NB4 (cell line): ENCODE data around the gene HSFX4.
"Not testable (repeated sequence)": the region's sequence is repeated elsewhere in the genome, so short reads cannot be mapped to it uniquely, and the experiment has no call there.

Source experiments
- DNase-seq: peaks from one replicate; pipeline ENCODE4 v3.0.0; 2010; ENCODE audit warnings: low read depth
- H3K4me3 ChIP-seq: one replicate; pipeline ENCODE4 v1.5.1; 2011; ENCODE audit warnings: mild to moderate bottlenecking, low read depth, low read length, moderate library complexity
- MYC ChIP-seq: IDR thresholded peaks from 2 replicates; pipeline ENCODE4 v1.6.1; 2011; ENCODE audit warnings: low read depth, low read length
- POLR2A ChIP-seq: IDR thresholded peaks from 2 replicates; pipeline ENCODE4 v1.6.1; 2011; ENCODE audit warnings: mild to moderate bottlenecking; ENCODE audit not compliant: insufficient read length; ENCODE audit errors: extremely low read depth
- TF ChIP-seq, protein P1 (sequence below): IDR thresholded peaks from one replicate; pipeline ENCODE4 v1.5.1; 2012; ENCODE audit warnings: low read depth, low read length
- TF ChIP-seq, protein P2 (sequence below): IDR thresholded peaks from 2 replicates; pipeline ENCODE4 v1.6.1; 2011; ENCODE audit warnings: low read depth, low read length

HSFX4 gene

GRCh38 chrX:149908727-149909126, 20.6 kb upstream of the HSFX4 start:
- TF ChIP-seq, protein P1, sequence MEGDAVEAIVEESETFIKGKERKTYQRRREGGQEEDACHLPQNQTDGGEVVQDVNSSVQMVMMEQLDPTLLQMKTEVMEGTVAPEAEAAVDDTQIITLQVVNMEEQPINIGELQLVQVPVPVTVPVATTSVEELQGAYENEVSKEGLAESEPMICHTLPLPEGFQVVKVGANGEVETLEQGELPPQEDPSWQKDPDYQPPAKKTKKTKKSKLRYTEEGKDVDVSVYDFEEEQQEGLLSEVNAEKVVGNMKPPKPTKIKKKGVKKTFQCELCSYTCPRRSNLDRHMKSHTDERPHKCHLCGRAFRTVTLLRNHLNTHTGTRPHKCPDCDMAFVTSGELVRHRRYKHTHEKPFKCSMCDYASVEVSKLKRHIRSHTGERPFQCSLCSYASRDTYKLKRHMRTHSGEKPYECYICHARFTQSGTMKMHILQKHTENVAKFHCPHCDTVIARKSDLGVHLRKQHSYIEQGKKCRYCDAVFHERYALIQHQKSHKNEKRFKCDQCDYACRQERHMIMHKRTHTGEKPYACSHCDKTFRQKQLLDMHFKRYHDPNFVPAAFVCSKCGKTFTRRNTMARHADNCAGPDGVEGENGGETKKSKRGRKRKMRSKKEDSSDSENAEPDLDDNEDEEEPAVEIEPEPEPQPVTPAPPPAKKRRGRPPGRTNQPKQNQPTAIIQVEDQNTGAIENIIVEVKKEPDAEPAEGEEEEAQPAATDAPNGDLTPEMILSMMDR = no peak
- no peak for TF ChIP-seq MYC
- TF ChIP-seq POLR2A = no peak
- TF ChIP-seq, protein P2, sequence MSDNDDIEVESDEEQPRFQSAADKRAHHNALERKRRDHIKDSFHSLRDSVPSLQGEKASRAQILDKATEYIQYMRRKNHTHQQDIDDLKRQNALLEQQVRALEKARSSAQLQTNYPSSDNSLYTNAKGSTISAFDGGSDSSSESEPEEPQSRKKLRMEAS = no peak
- H3K4me3 ChIP-seq = no peak overlapping the region
- no peak for DNase-seq

GRCh38 chrX:149909324-149910177, 19.8 kb upstream of the HSFX4 start:
- no peak for DNase-seq
- no peak overlapping the region for H3K4me3 ChIP-seq
- TF ChIP-seq, protein P1 = no peak

DNA sequence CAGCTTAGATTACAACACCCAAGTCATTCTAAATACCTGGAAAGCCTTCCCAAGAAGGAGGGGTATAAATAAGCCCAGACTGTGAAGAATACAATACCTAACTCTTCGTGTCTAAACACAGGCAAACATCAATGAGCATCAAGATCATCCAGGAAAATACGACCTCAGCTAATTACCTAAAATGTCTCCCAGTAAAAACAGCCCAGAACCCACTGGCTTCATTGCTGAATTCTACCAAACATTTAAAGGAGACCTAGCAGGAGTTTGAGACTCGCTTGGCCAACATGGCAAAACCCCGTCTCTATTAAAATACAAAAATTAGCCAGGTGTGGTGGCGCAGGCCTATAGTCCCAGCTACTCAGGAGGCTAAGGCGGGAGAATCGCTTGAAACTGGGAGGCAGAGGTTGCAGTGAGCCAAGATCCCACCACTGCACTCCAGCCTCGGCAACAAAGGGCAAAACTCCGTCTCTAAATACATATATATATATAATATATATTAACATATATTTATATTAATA, 19.1 kb upstream of the HSFX4 start:
- no peak for TF ChIP-seq MYC
- TF ChIP-seq, protein P2 = no peak
- TF ChIP-seq POLR2A = no peak
- TF ChIP-seq, protein P1 = no peak
- no peak overlapping the region for H3K4me3 ChIP-seq
- peak; percentile 5 for DNase-seq

- TF ChIP-seq, protein P1 = no peak
- TF ChIP-seq, protein P2 = no peak
- DNase-seq = no peak
- no peak overlapping the region for H3K4me3 ChIP-seq
Measured at GRCh38 chrX:149916745-149917392, 12.5 kb upstream of the HSFX4 start.

DNA sequence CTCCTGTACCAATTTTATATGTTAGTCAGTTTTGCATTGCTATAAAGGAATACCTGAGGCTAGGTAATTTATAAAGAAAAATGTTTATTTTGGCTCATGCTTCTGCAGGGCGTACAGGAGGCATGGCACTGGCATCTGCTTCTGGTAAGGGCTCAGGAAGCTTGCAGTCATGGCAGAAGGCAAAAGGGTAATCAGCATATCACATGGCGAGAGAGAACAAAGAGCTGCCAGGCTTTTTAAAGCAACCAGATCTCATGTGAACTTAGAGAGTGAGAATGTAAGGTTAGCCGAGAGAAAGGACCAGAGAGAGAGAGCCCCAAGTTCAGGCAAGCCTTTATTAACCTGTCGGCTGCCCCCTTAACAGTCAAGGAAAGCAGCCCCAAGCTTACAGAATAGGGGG, 5.5 kb upstream of the HSFX4 start:
- not testable (repeated sequence) for H3K4me3 ChIP-seq, DNase-seq

- H3K4me3 ChIP-seq, DNase-seq: not testable (repeated sequence)
Measured at GRCh38 chrX:149924434-149924833, 4.9 kb upstream of the HSFX4 start.

DNA sequence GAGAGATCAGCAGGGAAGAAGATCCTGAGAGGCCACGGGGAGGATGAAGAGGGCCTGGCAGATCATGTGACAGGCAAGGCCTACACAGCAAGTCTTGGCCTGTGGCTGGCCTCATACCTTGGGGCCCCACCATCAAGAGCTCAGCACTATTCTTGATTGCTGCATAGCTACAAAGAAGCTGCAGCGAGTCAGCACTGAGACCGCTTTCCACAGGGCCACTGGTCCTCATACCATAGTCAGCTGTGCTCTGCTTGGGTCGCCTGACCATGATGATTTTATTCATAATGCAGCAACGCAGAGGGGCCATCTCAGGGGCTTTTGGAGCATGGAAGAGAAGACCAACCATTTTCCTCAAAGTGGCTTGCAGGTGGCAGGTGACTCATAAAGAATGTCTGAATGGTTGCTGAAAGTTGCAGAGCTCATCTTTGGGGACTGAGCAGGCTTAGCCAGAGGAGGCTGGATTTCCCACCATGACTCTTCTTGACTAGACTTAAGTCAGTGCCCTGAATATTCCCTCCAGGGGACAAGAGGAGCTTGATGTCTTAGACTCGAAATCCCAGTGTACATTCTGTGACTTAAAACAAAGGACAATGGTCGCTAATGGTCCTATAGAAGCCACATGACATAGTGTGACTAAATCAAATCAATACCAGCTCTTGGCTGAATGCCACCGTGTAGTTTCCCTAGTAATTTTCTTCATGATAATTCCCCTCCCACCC, 2.0 kb upstream of the HSFX4 start:
- not testable (repeated sequence) for H3K4me3 ChIP-seq, DNase-seq

DNA sequence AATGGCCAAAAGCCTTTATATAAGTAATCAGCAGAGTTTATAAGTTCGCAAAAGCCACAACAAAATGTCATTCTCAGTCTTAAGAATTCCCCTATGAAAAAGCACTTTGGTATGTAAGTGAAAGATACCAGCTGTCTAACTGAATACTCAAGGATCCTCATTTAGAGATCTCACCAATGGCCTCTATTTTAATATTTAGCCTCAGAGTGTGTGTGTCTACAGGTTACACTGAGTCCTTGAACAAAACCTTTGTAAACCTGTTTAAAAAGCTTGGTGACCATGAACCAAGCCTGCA, 1.5 kb upstream of the HSFX4 start:
- DNase-seq, H3K4me3 ChIP-seq: not testable (repeated sequence)

- H3K4me3 ChIP-seq, DNase-seq: not testable (repeated sequence)
Measured at GRCh38 chrX:149928635-149929034, 738 bp upstream of the HSFX4 start.

DNA sequence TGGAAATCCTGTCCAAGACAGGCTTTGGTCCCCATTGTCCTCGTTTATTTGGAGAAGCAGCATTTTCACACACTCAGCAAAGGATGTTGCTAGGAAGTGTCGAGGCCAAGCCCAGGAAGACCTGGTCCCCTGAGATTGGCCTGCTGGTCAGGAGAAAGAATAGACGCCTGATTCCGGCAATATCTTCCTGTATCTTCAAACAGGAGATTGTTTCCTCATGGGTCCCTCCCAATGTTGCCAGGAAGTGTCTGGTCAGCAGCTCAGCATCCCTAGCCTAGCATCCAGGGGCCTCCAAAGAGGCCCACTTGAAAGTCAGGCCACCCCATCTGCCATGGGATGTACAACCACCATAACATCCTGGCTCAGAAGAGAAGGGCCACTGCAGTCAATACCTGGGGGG, 2.0 kb downstream of the HSFX4 start:
- DNase-seq, H3K4me3 ChIP-seq: not testable (repeated sequence)

- not testable (repeated sequence) for DNase-seq, H3K4me3 ChIP-seq
Measured at GRCh38 chrX:149932150-149932549, 2.8 kb downstream of the HSFX4 start.

GRCh38 chrX:149932970-149933369, 3.6 kb downstream of the HSFX4 start:
- not testable (repeated sequence) for DNase-seq, H3K4me3 ChIP-seq
